ENCODE results near the gene SPTBN4.

GRCh38 chr19:40567040-40567749 lies 100.4 kb downstream of the SPTBN4 start:
- TF ChIP-seq CTCF (conservative IDR thresholded peaks at IDR 0.05 in 1 of 2, IDR thresholded peaks at IDR 0.05 in 1 of 2; ENCODE audit: low read depth in 1 of 2, low read length in 2 of 2) (no peak), EZH2 (IDR thresholded peaks at IDR 0.05; ENCODE audit: low read length, missing control alignments) (no peak)

Data from fibroblast of lung (primary cell).